ENCODE results near the gene RAB40C.

RAB40C gene

DNA sequence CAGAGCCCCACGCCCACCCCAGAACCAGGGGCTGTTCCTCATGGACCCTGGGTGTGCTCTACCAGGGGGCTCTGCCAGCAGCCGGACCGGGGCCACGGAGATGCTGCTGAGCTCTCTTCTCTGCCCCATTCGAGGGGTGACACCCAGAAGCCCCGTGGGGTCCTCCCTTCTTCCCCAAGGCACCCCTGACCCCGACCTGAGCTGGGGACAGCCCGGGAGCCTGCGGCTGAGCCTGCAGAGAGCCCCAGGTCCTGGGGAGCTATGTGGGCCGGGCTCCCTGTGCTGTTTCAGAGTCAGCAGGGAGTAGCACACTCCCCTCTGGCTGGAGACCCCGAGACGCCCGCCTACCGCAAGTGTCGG, 30.9 kb upstream of the RAB40C start:
- H3K4ac ChIP-seq (ENCODE audit: low read depth, low read length) = no peak overlapping the region
- no peaks in the 10 kb centered on the region for H3K79me2 ChIP-seq (ENCODE audit: control insufficient read depth, insufficient read depth, low read length)
- no peak overlapping the region for H3K23ac ChIP-seq (ENCODE audit: low read length)
- H3K36me3 ChIP-seq (ENCODE audit: control insufficient read depth, insufficient read depth, low read length) = no peaks in the 10 kb centered on the region
- no peak overlapping the region for H3K27ac ChIP-seq (ENCODE audit: low read depth, low read length)
- H2BK120ac ChIP-seq (ENCODE audit: low read depth, low read length) = no peak overlapping the region
- no peak overlapping the region for H2BK5ac ChIP-seq (ENCODE audit: low read length)
- no peak for DNase-seq
- H2BK15ac ChIP-seq (replicated peaks; ENCODE audit: low read depth) = no peak overlapping the region
- no peak overlapping the region for H3K18ac ChIP-seq (ENCODE audit: low read length)
- H3K4me3 ChIP-seq (ENCODE audit: low read length) = no peak overlapping the region
- H4K8ac ChIP-seq (ENCODE audit: low read depth, low read length) = no peak overlapping the region
- no peak overlapping the region for H3K4me2 ChIP-seq (ENCODE audit: low read length)
- peaks cover 10% of the 10 kb centered on the region for H3K27me3 ChIP-seq (ENCODE audit: insufficient read depth, low read length, poor library complexity)
- no peak overlapping the region for H4K5ac ChIP-seq (ENCODE audit: low read length)
- no peaks in the 10 kb centered on the region for H3K79me1 ChIP-seq (ENCODE audit: low read length)
- no peaks in the 10 kb centered on the region for H3K4me1 ChIP-seq (ENCODE audit: control insufficient read depth, low read depth, low read length)
- no CpG with 5 or more reads among the region's 15 CpGs for WGBS (ENCODE audit: extremely low coverage, insufficient coverage, low lambda C conversion rate)
- no peak overlapping the region for H2AK5ac ChIP-seq (ENCODE audit: low read length)
- H3K56ac ChIP-seq (ENCODE audit: low read length) = no peak overlapping the region
- H3K9ac ChIP-seq (ENCODE audit: low read length) = no peak overlapping the region

DNA sequence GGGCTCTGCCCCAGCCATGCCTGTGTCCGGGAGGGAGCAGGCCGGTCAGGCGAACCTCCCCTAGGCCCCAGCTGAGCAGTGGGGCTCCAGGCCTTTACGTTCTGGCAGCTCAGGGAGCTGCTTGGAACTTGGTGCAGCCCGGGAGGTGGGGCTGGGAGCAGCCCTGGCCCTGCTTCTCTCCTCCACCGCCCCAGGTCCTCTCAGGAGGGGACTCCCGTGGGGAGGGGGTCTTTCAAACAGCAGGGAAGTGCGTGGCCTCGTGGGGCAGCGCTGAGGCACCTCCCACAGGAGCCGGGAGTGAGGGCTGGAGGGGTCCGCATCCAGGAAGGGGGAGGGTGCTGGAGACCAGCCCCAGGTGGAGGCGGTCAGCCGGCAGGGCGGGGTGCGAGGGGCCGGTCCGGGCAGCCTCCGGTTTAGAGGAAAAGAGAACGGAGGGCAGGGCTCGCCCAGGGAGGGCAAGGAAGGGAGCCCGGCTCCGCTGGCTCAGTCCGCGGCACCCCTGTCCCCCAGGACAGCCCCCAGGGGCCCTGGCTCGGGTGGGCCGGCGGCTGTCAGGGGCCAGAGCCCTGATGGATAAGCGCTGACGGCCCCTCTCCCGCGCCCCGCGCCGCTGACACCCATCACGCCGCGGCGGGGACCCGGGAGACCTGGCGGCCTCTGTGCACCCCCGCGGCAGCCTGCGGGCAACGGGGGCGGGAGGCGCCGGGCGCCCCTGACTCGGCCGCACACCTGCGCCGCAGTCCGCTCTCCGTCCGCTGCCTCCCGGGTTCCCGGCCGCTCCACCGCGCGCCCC, 30.3 kb upstream of the RAB40C start:
- Histone ChIP-seq H3K23ac (ENCODE audit: low read length) (no peak overlapping the region), H2BK120ac (ENCODE audit: low read depth, low read length) (no peak overlapping the region), H3K4me3 (ENCODE audit: low read length) (no peak overlapping the region), H3K9ac (ENCODE audit: low read length) (no peak overlapping the region), H3K4ac (ENCODE audit: low read depth, low read length) (no peak overlapping the region), H3K79me1 (ENCODE audit: low read length) (no peaks in the 10 kb centered on the region), H3K27me3 (ENCODE audit: insufficient read depth, low read length, poor library complexity) (peaks cover 10% of the 10 kb centered on the region), H3K4me1 (ENCODE audit: control insufficient read depth, low read depth, low read length) (no peaks in the 10 kb centered on the region), H3K56ac (ENCODE audit: low read length) (no peak overlapping the region), H2BK5ac (ENCODE audit: low read length) (no peak overlapping the region), H3K4me2 (ENCODE audit: low read length) (no peak overlapping the region), H3K18ac (ENCODE audit: low read length) (no peak overlapping the region), H4K8ac (ENCODE audit: low read depth, low read length) (no peak overlapping the region), H4K5ac (ENCODE audit: low read length) (no peak overlapping the region), H3K27ac (ENCODE audit: low read depth, low read length) (no peak overlapping the region), H3K79me2 (ENCODE audit: control insufficient read depth, insufficient read depth, low read length) (no peaks in the 10 kb centered on the region), H3K36me3 (ENCODE audit: control insufficient read depth, insufficient read depth, low read length) (no peaks in the 10 kb centered on the region), H2AK5ac (ENCODE audit: low read length) (no peak overlapping the region), H2BK15ac (replicated peaks; ENCODE audit: low read depth) (no peak overlapping the region)
- peak; percentile 19 for DNase-seq
- no CpG with 5 or more reads among the region's 62 CpGs for WGBS (ENCODE audit: extremely low coverage, insufficient coverage, low lambda C conversion rate)

GRCh38 chr16:560204-560700, 29.6 kb upstream of the RAB40C start, which contains the start of gene PRR35:
PRR35 (plus strand) TSS chr16:560394; CDS start chr16:563295, 2,901 bp downstream.
- Histone ChIP-seq H4K8ac (ENCODE audit: low read depth, low read length) (no peak within 1 kb of the TSS), H2BK5ac (ENCODE audit: low read length) (no peak within 1 kb of the TSS), H3K4me3 (ENCODE audit: low read length) (no peak within 1 kb of the TSS), H3K79me1 (ENCODE audit: low read length) (no peaks in the 10 kb centered on the region), H2AK5ac (ENCODE audit: low read length) (no peak within 1 kb of the TSS), H3K27ac (ENCODE audit: low read depth, low read length) (no peak within 1 kb of the TSS), H3K79me2 (ENCODE audit: control insufficient read depth, insufficient read depth, low read length) (no peaks in the 10 kb centered on the region), H3K18ac (ENCODE audit: low read length) (no peak within 1 kb of the TSS), H3K9ac (ENCODE audit: low read length) (no peak within 1 kb of the TSS), H3K23ac (ENCODE audit: low read length) (no peak within 1 kb of the TSS), H3K27me3 (ENCODE audit: insufficient read depth, low read length, poor library complexity) (peaks cover 10% of the 10 kb centered on the region), H2BK15ac (replicated peaks; ENCODE audit: low read depth) (no peak within 1 kb of the TSS), H2BK120ac (ENCODE audit: low read depth, low read length) (no peak within 1 kb of the TSS), H3K56ac (ENCODE audit: low read length) (peak within 1 kb of the TSS; percentile 34), H3K36me3 (ENCODE audit: control insufficient read depth, insufficient read depth, low read length) (no peaks in the 10 kb centered on the region), H3K4ac (ENCODE audit: low read depth, low read length) (no peak within 1 kb of the TSS), H4K5ac (ENCODE audit: low read length) (no peak within 1 kb of the TSS), H3K4me2 (ENCODE audit: low read length) (no peak within 1 kb of the TSS), H3K4me1 (ENCODE audit: control insufficient read depth, low read depth, low read length) (no peaks in the 10 kb centered on the region)
- DNase-seq = no peak
- WGBS (ENCODE audit: extremely low coverage, insufficient coverage, low lambda C conversion rate) = no CpG with 5 or more reads among the region's 84 CpGs

DNA sequence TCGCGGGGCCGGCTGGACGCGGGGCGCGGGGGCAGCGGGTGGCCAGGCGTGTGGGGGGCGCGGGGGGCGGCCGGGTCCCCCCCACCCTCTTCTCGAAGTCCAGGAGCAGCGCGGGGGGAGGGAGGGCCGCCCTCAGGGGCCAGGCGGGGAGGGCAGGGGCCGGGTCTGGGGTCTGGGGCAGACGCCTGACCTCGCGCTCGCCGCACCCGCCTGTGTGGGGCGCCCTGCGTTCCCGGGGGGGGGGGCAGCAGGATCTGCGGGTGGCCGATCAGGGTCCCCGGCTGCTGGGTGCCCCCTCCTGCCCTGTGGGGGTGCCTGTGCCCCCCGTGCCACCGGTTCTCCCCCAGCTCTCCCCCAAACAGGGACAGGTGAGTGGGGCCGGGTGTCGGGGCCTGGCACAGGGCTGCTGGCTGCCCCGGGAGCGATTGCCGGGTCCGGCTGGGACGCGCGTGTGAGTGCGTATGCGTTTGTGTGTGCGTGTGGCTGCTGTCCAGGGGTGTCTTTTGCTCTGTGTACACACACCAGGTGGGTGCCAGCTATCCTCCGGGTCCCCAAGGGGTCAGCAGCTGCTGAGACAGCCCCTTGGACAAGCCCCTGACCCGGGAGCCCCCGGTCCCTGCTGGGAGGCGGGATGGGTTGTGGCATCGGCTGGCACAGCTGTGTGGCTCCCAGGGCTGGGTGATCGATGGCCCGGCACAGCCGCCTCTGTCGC, 29.0 kb upstream of the RAB40C start:
- H3K27ac ChIP-seq (ENCODE audit: low read depth, low read length) = no peak overlapping the region
- no peak overlapping the region for H2AK5ac ChIP-seq (ENCODE audit: low read length)
- no peaks in the 10 kb centered on the region for H3K79me2 ChIP-seq (ENCODE audit: control insufficient read depth, insufficient read depth, low read length)
- no peaks in the 10 kb centered on the region for H3K4me1 ChIP-seq (ENCODE audit: control insufficient read depth, low read depth, low read length)
- H3K23ac ChIP-seq (ENCODE audit: low read length) = no peak overlapping the region
- no CpG with 5 or more reads among the region's 54 CpGs for WGBS (ENCODE audit: extremely low coverage, insufficient coverage, low lambda C conversion rate)
- no peak overlapping the region for H3K56ac ChIP-seq (ENCODE audit: low read length)
- no peak overlapping the region for H3K9ac ChIP-seq (ENCODE audit: low read length)
- H3K27me3 ChIP-seq (ENCODE audit: insufficient read depth, low read length, poor library complexity) = peaks cover 10% of the 10 kb centered on the region
- no peak overlapping the region for H2BK120ac ChIP-seq (ENCODE audit: low read depth, low read length)
- H3K4ac ChIP-seq (ENCODE audit: low read depth, low read length) = no peak overlapping the region
- H3K36me3 ChIP-seq (ENCODE audit: control insufficient read depth, insufficient read depth, low read length) = no peaks in the 10 kb centered on the region
- H2BK5ac ChIP-seq (ENCODE audit: low read length) = no peak overlapping the region
- DNase-seq = no peak
- no peak overlapping the region for H2BK15ac ChIP-seq (replicated peaks; ENCODE audit: low read depth)
- no peaks in the 10 kb centered on the region for H3K79me1 ChIP-seq (ENCODE audit: low read length)
- no peak overlapping the region for H4K8ac ChIP-seq (ENCODE audit: low read depth, low read length)
- H4K5ac ChIP-seq (ENCODE audit: low read length) = no peak overlapping the region
- H3K4me3 ChIP-seq (ENCODE audit: low read length) = no peak overlapping the region
- no peak overlapping the region for H3K18ac ChIP-seq (ENCODE audit: low read length)
- no peak overlapping the region for H3K4me2 ChIP-seq (ENCODE audit: low read length)

DNA sequence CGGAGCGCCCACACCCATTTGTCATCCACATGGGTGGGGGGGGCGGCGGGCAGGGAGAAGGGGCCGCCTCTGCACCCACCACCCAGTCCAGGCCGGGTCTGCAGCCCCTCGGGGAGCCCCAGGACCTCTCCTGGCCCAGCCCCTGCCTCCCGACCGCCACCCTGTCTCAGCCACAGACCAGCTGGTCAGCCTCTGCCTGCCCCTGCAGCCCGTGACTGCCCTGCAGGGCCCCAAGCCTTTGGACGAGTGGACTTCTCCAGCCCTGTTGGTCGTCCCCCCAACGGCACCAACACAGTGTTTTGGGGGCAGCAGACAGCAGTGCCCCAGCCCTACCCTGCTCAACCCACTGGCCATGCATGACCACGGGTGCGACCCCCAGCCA, 28.5 kb upstream of the RAB40C start:
- Histone ChIP-seq H2AK5ac (ENCODE audit: low read length) (no peak overlapping the region), H3K23ac (ENCODE audit: low read length) (peak overlapping the region; percentile 45), H3K18ac (ENCODE audit: low read length) (no peak overlapping the region), H3K4me2 (ENCODE audit: low read length) (no peak overlapping the region), H4K8ac (ENCODE audit: low read depth, low read length) (no peak overlapping the region), H3K36me3 (ENCODE audit: control insufficient read depth, insufficient read depth, low read length) (no peaks in the 10 kb centered on the region), H3K9ac (ENCODE audit: low read length) (no peak overlapping the region), H3K79me2 (ENCODE audit: control insufficient read depth, insufficient read depth, low read length) (no peaks in the 10 kb centered on the region), H3K27me3 (ENCODE audit: insufficient read depth, low read length, poor library complexity) (peaks cover 10% of the 10 kb centered on the region), H2BK15ac (replicated peaks; ENCODE audit: low read depth) (no peak overlapping the region), H3K4me3 (ENCODE audit: low read length) (no peak overlapping the region), H3K79me1 (ENCODE audit: low read length) (no peaks in the 10 kb centered on the region), H4K5ac (ENCODE audit: low read length) (no peak overlapping the region), H3K4ac (ENCODE audit: low read depth, low read length) (no peak overlapping the region), H3K4me1 (ENCODE audit: control insufficient read depth, low read depth, low read length) (no peaks in the 10 kb centered on the region), H3K27ac (ENCODE audit: low read depth, low read length) (no peak overlapping the region), H2BK5ac (ENCODE audit: low read length) (no peak overlapping the region), H3K56ac (ENCODE audit: low read length) (no peak overlapping the region), H2BK120ac (ENCODE audit: low read depth, low read length) (no peak overlapping the region)
- WGBS (ENCODE audit: extremely low coverage, insufficient coverage, low lambda C conversion rate) = no CpG with 5 or more reads among the region's 15 CpGs
- DNase-seq = no peak

Measured in mesendoderm (in vitro differentiated cells).